Right lobe of liver (tissue), 6 donors: ENCODE measurements around the gene FHL3. TPM values are rescaled to one million over a fixed set of nuclear protein-coding genes. Genes with fewer than 3 reads are reported as not detected.

Experiments
- ATAC-seq, 4 donors: fragments of 200-7000 bp; cut with Tn5 transposase; one replicate each; pipeline ENCODE4 v1.9.1; 2020; ENCODE audit warnings: mild to moderate bottlenecking in 4 of 4, moderate library complexity in 4 of 4
- DNase-seq, 3 donors: peaks; one replicate each; pipeline ENCODE4 v3.0.0-alpha.2; 2020
- H3K27ac ChIP-seq, 3 donors: fragments of 200-600 bp; one replicate each; pipeline ENCODE4 v1.8.0; 2022
- H3K27me3 ChIP-seq, 2 donors: fragments of 200-600 bp; one replicate each; pipeline ENCODE4 v1.8.0; 2022
- H3K36me3 ChIP-seq, 4 donors: fragments of 200-600 bp; sonication (generic) in 1 of 4; one replicate each; pipeline versions ENCODE4 v1.5.1 to v1.8.0; 2017 to 2022; ENCODE audit warnings: control low read depth in 1 of 4
- H3K4me1 ChIP-seq, 4 donors: fragments of 200-600 bp; sonication (generic) in 1 of 4; one replicate each; pipeline versions ENCODE4 v1.5.1 to v1.8.0; 2017 to 2022; ENCODE audit warnings: control low read depth in 1 of 4
- H3K4me3 ChIP-seq, 3 donors: fragments of 200-600 bp; one replicate each; pipeline ENCODE4 v1.8.0; 2022
- H3K9me3 ChIP-seq, 4 donors: fragments of 200-600 bp; sonication (generic) in 1 of 4; one replicate each; pipeline versions ENCODE4 v1.5.1 to v1.8.0; 2017 to 2022; ENCODE audit warnings: control low read depth in 1 of 4
- CTCF ChIP-seq, 4 donors: fragments of 200-600 bp in 3 of 4; fragments of 450-650 bp in 1 of 4; IDR thresholded peaks; one replicate each; pipeline versions ENCODE4 v1.5.1 to v1.8.0; 2016 to 2022; ENCODE audit warnings: antibody characterized with exemption in 4 of 4, mild to moderate bottlenecking in 2 of 4
- POLR2A ChIP-seq: fragments of 450-650 bp; IDR thresholded peaks from one replicate; pipeline ENCODE4 v1.6.1; 2017; ENCODE audit warnings: antibody characterized with exemption, mild to moderate bottlenecking
- WGBS: methylation state at CpG from one replicate; pipeline ENCODE4 v1.1.6; 2018; ENCODE audit warnings: low coverage, low lambda C conversion rate; ENCODE audit not compliant: insufficient coverage; ENCODE audit errors: missing lambda C conversion rate; 5-methylcytosine and 5-hydroxymethylcytosine counted together
- intact Hi-C, 2 donors: fragments of 100-400 bp; cut with DNase I; formaldehyde crosslinking; loops; one replicate each; pipeline versions ENCODE4 v1.11.2 to v1.14.1; 2022
- total RNA-seq, 6 experiments: library from RNA; depleted of rRNA in 2 of 6; stranded (reverse); fragments of >200 nt in 2 of 6; fragmentation: NEBNext Ultra II Directional in 3 of 6; extraction: Animal tissue kit (Norgen Biotek cat#: 25700) in 3 of 6; gene quantifications; one replicate each; pipeline versions ENCODE4 v1.1.0 to v1.2.4, GENCODE V29; 2016 to 2023
- donor health status: DM: no; HTN: yes; CAD: no.
- donor health status: DM: no; HTN: no; CAD: no.
- donor health status: DM: no; HTN: no; CAD: no.
- donor health status: DM: no; HTN: yes; CAD: no.
- donor health status: DM: no; HTN: yes; CAD: no.

The FHL3 gene
- total RNA-seq, 6 experiments from 2014 or later = 1.3 to 7.1 (median 4.4) TPM

DNA sequence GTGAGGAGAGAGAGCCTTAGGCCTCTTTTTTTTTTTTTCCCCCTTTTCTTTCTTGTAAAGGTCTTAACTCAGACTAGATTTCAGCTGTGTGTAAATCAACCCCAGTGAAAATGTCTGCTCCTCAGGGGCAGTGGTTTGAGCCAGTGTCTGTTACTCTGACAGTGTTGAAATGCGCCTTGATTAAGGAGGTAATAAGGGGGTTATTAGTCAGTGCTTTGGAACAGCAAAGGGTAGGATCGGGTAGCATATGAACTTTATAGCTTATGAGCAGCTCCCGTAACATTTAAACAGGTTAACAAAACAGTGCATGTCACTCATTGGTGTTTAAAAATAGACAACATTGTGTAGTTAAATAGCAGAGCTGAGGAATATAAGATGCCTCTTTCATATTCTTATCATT, 17.5 kb upstream of the FHL3 start:
- WGBS = 96% methylated on average over 3 of the region's 3 CpGs
- Histone ChIP-seq H3K27me3 (no peaks in the 10 kb centered on the region), H3K4me1 (peaks cover 0 to 3% (median 0%) of the 10 kb centered on the region in 4 donors), H3K4me3 (no peak overlapping the region), H3K9me3 (no peaks in the 10 kb centered on the region), H3K36me3 (peaks cover 12 to 81% (median 38%) of the 10 kb centered on the region in 4 donors), H3K27ac (no peak overlapping the region)
- intact Hi-C loops = no loop called here
- ATAC-seq (no peak), DNase-seq (no peak)
- TF ChIP-seq CTCF (IDR thresholded peaks at IDR 0.05) (no peak), POLR2A (no peak)

DNA sequence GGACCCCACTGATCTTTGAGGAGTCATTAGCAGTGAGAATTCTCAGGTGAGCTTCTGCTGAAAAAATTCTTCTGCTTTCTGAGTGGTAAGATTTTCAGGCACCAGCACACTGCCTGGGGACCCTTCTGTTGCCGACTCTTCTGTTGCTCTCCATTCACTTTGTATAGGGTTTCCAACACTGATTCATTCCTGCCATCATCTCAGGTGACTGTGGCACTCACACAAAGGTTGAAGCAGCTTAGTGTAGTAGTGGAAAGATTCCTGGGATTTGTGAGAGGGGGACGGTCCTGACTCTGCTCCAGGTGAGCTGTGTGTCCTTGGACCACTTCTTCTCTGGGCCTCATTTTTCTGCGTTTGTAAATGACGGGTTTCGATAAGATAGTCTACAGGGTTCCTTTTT, 16.7 kb upstream of the FHL3 start:
- H3K36me3 ChIP-seq = peaks cover 12 to 88% (median 42%) of the 10 kb centered on the region in 4 donors
- TF ChIP-seq POLR2A = no peak
- no peak for TF ChIP-seq CTCF (IDR thresholded peaks at IDR 0.05)
- no peak overlapping the region for H3K4me3 ChIP-seq
- no peaks in the 10 kb centered on the region for H3K9me3 ChIP-seq
- 94% methylated on average over 5 of the region's 5 CpGs for WGBS
- H3K27ac ChIP-seq = no peak overlapping the region
- intact Hi-C loops = no loop called here
- peaks cover 0 to 3% (median under 1%) of the 10 kb centered on the region in 4 donors for H3K4me1 ChIP-seq
- ATAC-seq = no peak
- no peaks in the 10 kb centered on the region for H3K27me3 ChIP-seq
- DNase-seq = no peak

GRCh38 chr1:38020396-38020795, 15.1 kb upstream of the FHL3 start:
- peaks cover 12 to 88% (median 39%) of the 10 kb centered on the region in 4 donors for H3K36me3 ChIP-seq
- no peaks in the 10 kb centered on the region for H3K27me3 ChIP-seq
- H3K9me3 ChIP-seq = no peaks in the 10 kb centered on the region
- 79% methylated on average over 2 of the region's 2 CpGs for WGBS
- H3K27ac ChIP-seq = no peak overlapping the region
- TF ChIP-seq POLR2A = no peak
- no peak for TF ChIP-seq CTCF (IDR thresholded peaks at IDR 0.05)
- no peak for ATAC-seq
- intact Hi-C loops = no loop called here
- H3K4me3 ChIP-seq = no peak overlapping the region
- peaks cover 0 to 9% (median 5%) of the 10 kb centered on the region in 4 donors for H3K4me1 ChIP-seq
- DNase-seq = no peak

DNA sequence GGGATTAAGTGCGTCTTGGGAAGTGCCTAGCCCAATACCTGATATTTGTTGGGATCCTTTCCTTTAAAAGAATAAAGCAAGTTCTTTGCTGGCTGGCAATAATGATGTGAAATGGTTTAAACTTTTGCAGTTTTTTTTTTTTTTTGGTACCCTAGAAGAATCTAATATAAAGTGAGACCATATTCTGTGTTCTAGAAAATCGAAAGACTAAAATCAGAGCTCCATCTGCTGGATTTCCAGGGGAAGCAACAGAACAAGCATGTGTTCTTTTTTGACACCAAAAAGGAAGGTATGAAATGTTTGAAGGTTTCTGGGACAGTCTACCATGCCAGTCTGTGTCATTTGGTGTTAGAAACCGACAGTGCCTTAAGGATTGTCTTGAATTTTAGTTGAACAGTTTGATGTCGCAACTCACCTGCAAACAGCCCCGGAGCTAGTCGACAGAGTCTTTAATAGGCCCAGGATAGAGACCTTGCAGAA, 13.6 kb upstream of the FHL3 start:
- DNase-seq = no peak
- 27% methylated on average over 6 of the region's 6 CpGs for WGBS
- H3K4me1 ChIP-seq = peaks cover 0 to 15% (median 10%) of the 10 kb centered on the region in 4 donors
- TF ChIP-seq POLR2A (no peak), CTCF (IDR thresholded peaks at IDR 0.05) (peak; percentile 48 to 59 (median 53))
- intact Hi-C loops = no loop called here
- ATAC-seq = peak in 3 of 4 donors; percentile 42 to 70 (median 44)
- no peaks in the 10 kb centered on the region for H3K27me3 ChIP-seq
- H3K27ac ChIP-seq = no peak overlapping the region
- H3K4me3 ChIP-seq = no peak overlapping the region
- H3K36me3 ChIP-seq = peaks cover 5 to 76% (median 34%) of the 10 kb centered on the region in 4 donors
- H3K9me3 ChIP-seq = no peaks in the 10 kb centered on the region
